Gastroesophageal sphincter (tissue), 4 donors: ENCODE data around the gene ISG20L2. TPM values are rescaled to one million over a fixed set of nuclear protein-coding genes. Genes with fewer than 3 reads are reported as not detected.

ENCODE experiments used
- ATAC-seq: fragments of 150-250 bp; one replicate; pipeline ENCODE4 v1.9.1; 2016; ENCODE audit warnings: mild to moderate bottlenecking, moderate library complexity
- H3K27ac ChIP-seq, 4 donors: fragments of 200-600 bp; sonication (generic) in 3 of 4; 1 replicate in 3 of 4; 2 replicates in 1 of 4; pipeline ENCODE4 v1.5.1; 2016 to 2019
- H3K27me3 ChIP-seq: fragments of 200-600 bp; sonication (generic); one replicate; pipeline ENCODE4 v1.5.1; 2019
- H3K36me3 ChIP-seq, 2 donors: fragments of 200-600 bp; sonication (generic); one replicate each; pipeline ENCODE4 v1.5.1; 2019; ENCODE audit warnings: control low read depth in 1 of 2
- H3K4me1 ChIP-seq, 3 donors: fragments of 200-600 bp; sonication (generic); 1 replicate in 2 of 3; 2 replicates in 1 of 3; pipeline ENCODE4 v1.5.1; 2016 to 2019; ENCODE audit warnings: control low read depth in 2 of 3
- H3K4me3 ChIP-seq, 2 donors: fragments of 200-600 bp; sonication (generic); one replicate each; pipeline ENCODE4 v1.5.1; 2019; ENCODE audit warnings: mild to moderate bottlenecking in 1 of 2, moderate library complexity in 1 of 2
- H3K9me3 ChIP-seq, 3 donors: fragments of 200-600 bp; sonication (generic); one replicate each; pipeline ENCODE4 v1.5.1; 2017 to 2019; ENCODE audit warnings: control low read depth in 2 of 3
- EP300 ChIP-seq: sonication (generic); formaldehyde crosslinking; IDR thresholded peaks from one replicate; pipeline ENCODE4 v1.6.1; 2017; ENCODE audit warnings: antibody characterized with exemption, mild to moderate bottlenecking
- POLR2A ChIP-seq, 2 donors: fragments of 450-650 bp; IDR thresholded peaks; one replicate each; pipeline ENCODE4 v1.6.1; 2017; ENCODE audit warnings: antibody characterized with exemption in 2 of 2, mild to moderate bottlenecking in 2 of 2, moderate library complexity in 1 of 2
- POLR2AphosphoS5 ChIP-seq: sonication (generic); formaldehyde crosslinking; IDR thresholded peaks from one replicate; pipeline ENCODE4 v1.6.1; 2017; ENCODE audit warnings: antibody characterized with exemption
- WGBS, 2 donors: methylation state at CpG; one replicate each; pipeline ENCODE4 v1.1.5; 2018; ENCODE audit warnings: low coverage in 1 of 2; 5-methylcytosine and 5-hydroxymethylcytosine counted together
- total RNA-seq, 4 donors: library from RNA; depleted of rRNA; stranded (reverse); fragments of >200 nt; gene quantifications; one replicate each; pipeline ENCODE4 v1.1.0, GENCODE V29; 2016
- TF ChIP-seq, protein P1 (sequence below), 4 experiments: fragments of 200-600 bp in 2 of 4; fragments of 450-650 bp in 2 of 4; sonication (generic) in 1 of 4; IDR thresholded peaks; one replicate each; pipeline ENCODE4 v1.5.1; 2017 to 2019; ENCODE audit warnings: antibody characterized with exemption in 4 of 4, mild to moderate bottlenecking in 2 of 4, moderate library complexity in 2 of 4

The ISG20L2 gene
- total RNA-seq, 4 donors from 2014 or later: 14.5 to 18.4 (median 17.0) TPM

DNA sequence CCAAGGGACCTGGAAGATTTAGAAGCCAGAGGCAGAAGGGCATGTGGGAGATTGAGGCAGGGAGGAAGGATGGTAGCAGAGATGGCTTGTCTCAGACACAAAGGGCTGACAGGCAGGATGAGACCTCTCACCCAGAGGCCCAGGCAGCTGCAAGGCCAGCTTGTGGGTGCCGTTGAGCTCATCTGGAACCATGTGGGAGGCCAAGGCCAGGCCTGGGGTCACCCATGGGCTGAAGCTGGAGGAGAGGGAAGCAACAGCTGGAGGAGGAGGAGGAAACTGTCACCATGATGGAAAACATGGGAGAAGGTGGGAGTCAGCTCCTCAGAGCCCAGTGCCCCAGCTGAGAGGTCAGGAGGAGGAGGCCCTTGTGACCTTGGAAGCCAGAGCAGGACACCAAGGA is 29.6 kb downstream of the ISG20L2 start:
- 56% methylated on average over 1 of the region's 1 CpG; no CpG with 5 or more reads in 1 of the 2 donors for WGBS, 2 donors
- H3K27ac ChIP-seq: no peak overlapping the region
- ATAC-seq: no peak
- H3K27me3 ChIP-seq: peaks cover 51% of the 10 kb centered on the region
- no peak overlapping the region for H3K4me3 ChIP-seq
- H3K36me3 ChIP-seq: peaks cover 0 to 17% of the 10 kb centered on the region in 2 donors
- peaks cover 0 to 8% (median 0%) of the 10 kb centered on the region in 3 donors for H3K4me1 ChIP-seq
- H3K9me3 ChIP-seq: no peaks in the 10 kb centered on the region
- TF ChIP-seq, protein P1, sequence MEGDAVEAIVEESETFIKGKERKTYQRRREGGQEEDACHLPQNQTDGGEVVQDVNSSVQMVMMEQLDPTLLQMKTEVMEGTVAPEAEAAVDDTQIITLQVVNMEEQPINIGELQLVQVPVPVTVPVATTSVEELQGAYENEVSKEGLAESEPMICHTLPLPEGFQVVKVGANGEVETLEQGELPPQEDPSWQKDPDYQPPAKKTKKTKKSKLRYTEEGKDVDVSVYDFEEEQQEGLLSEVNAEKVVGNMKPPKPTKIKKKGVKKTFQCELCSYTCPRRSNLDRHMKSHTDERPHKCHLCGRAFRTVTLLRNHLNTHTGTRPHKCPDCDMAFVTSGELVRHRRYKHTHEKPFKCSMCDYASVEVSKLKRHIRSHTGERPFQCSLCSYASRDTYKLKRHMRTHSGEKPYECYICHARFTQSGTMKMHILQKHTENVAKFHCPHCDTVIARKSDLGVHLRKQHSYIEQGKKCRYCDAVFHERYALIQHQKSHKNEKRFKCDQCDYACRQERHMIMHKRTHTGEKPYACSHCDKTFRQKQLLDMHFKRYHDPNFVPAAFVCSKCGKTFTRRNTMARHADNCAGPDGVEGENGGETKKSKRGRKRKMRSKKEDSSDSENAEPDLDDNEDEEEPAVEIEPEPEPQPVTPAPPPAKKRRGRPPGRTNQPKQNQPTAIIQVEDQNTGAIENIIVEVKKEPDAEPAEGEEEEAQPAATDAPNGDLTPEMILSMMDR (IDR thresholded peaks at IDR 0.05): no peak
- TF ChIP-seq POLR2AphosphoS5: no peak
- TF ChIP-seq POLR2A (IDR thresholded peaks at IDR 0.05): no peak
- no peak for TF ChIP-seq EP300

DNA sequence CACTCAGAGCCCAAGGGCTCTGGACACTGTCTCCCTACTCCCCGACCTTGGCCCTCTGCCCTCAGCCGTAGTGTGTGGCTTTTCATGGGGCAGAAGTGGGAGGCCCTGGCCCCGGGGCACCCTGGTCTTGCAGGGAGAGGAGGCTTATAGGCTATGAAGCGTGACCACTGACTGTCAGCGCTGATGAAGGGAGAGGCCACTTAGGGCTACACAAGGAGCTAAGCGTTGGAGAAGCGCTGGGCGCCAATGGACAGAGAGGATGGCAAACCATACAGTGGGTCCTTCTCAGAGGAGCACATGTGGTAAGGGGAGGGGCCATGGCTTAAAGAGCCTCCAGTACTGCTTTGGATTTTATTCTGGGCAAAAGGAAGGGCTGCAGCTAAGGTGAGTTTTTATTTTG is 31.1 kb downstream of the ISG20L2 start:
- Histone ChIP-seq H3K27ac (no peak overlapping the region), H3K4me1 (peaks cover 0 to 6% (median 0%) of the 10 kb centered on the region in 3 donors), H3K27me3 (peaks cover 57% of the 10 kb centered on the region), H3K9me3 (no peaks in the 10 kb centered on the region), H3K36me3 (peaks cover 0 to 17% of the 10 kb centered on the region in 2 donors), H3K4me3 (no peak overlapping the region)
- WGBS, 2 donors: 100% methylated on average over 1 of the region's 8 CpGs; no CpG with 5 or more reads in 1 of the 2 donors
- TF ChIP-seq, protein P1 (IDR thresholded peaks at IDR 0.05): no peak
- no peak for TF ChIP-seq POLR2AphosphoS5
- TF ChIP-seq EP300: no peak
- no peak for TF ChIP-seq POLR2A (IDR thresholded peaks at IDR 0.05)
- ATAC-seq: no peak

DNA sequence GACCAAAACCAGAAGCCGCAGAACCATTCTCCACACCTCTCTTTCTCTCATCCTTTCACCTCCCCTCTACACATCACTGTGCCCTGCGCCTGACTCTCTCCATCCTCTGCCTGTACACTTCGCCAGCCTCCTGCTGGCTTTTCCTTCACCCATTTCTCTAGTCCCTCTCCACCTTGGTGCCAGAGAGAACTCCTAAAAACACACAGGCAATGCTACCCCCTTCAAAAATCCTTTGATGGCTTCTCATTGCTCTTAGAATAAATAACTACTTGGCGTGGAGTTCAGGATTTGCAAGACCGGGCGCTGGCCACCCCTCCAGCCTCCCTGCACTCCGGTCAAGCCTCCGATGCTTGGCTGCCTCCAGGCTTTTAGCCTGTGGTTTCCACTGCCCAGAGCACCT is 31.8 kb downstream of the ISG20L2 start:
- Histone ChIP-seq H3K36me3 (peaks cover 0 to 17% of the 10 kb centered on the region in 2 donors), H3K4me3 (no peak overlapping the region), H3K9me3 (no peaks in the 10 kb centered on the region), H3K4me1 (peaks cover 0 to 9% (median 0%) of the 10 kb centered on the region in 3 donors), H3K27ac (no peak overlapping the region), H3K27me3 (peaks cover 63% of the 10 kb centered on the region)
- TF ChIP-seq EP300 (no peak), POLR2A (IDR thresholded peaks at IDR 0.05) (no peak), POLR2AphosphoS5 (no peak)
- TF ChIP-seq, protein P1 (IDR thresholded peaks at IDR 0.05): no peak
- no peak for ATAC-seq
- 83 to 96% methylated on average over 8 of the region's 8 CpGs for WGBS, 2 donors

DNA sequence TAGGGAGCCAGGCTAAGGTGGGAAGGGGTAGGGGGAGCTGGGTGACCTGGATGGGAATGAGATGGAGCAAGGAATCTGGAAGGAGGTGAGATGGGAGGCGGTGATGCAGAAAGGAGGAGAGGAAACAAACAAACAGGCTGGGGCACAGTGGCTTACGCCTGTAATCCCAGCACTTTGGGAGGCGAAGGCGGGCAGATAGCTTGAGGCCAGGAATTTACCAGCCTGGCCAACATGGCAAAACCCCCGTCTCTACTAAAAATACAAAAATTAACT is 33.9 kb downstream of the ISG20L2 start:
- Histone ChIP-seq H3K36me3 (peaks cover 0 to 5% of the 10 kb centered on the region in 2 donors), H3K9me3 (no peaks in the 10 kb centered on the region), H3K27ac (no peak overlapping the region), H3K4me1 (peaks cover 0 to 16% (median 3%) of the 10 kb centered on the region in 3 donors), H3K4me3 (no peak overlapping the region), H3K27me3 (peaks cover 63% of the 10 kb centered on the region)
- TF ChIP-seq POLR2A (IDR thresholded peaks at IDR 0.05): no peak
- no peak for TF ChIP-seq EP300
- TF ChIP-seq, protein P1 (IDR thresholded peaks at IDR 0.05): no peak
- TF ChIP-seq POLR2AphosphoS5: no peak
- ATAC-seq: no peak
- WGBS, 2 donors: 83 to 100% methylated on average over 1 of the region's 5 CpGs

DNA sequence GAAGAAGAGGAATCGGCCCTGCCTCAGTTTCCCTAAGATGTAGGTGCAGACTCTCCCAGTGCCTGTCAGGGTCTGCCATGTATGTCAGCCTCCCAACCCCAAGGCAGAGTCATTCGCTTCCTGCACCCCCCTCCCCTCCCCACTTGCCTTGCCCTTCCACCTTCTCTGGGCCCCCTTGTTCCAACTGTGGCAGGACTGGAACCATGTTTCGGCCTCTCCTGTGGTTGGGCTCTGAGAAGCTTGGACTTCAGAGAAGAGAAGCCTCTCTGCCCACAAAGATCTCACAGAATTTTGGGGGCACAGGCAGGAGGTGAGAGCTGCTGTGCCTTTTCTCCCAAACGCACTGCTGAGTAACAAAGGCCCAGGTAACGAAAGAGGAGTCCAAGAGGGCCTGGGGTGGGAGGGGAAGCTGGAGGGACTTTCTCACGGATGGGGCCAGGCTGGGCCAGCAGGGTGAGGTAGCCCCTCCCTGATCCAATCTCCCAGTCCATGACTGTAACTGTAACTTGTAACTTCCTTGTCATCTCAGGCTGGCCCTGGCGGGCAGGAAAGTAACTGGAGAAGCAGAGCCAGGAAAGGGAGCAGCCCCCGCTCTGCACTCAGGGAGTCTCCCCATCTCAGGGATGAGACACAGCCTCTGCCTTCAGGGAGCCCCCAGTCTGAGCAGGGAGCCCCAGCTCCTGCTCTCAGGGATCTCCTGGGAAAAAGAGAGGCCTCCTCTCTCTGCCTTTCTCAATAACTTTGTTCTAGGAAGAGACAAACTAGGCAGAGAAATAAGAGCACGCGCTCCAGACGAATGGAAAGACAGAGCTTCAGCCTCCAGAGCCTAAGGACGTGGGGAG is 34.5 kb downstream of the ISG20L2 start:
- TF ChIP-seq, protein P1 (IDR thresholded peaks at IDR 0.05): no peak
- no peak for TF ChIP-seq POLR2AphosphoS5
- no peak for TF ChIP-seq POLR2A (IDR thresholded peaks at IDR 0.05)
- TF ChIP-seq EP300: no peak
- Histone ChIP-seq H3K9me3 (no peaks in the 10 kb centered on the region), H3K27ac (no peak overlapping the region), H3K4me1 (peaks cover 0 to 21% (median 9%) of the 10 kb centered on the region in 3 donors), H3K36me3 (no peaks in the 10 kb centered on the region), H3K4me3 (no peak overlapping the region), H3K27me3 (peaks cover 64% of the 10 kb centered on the region)
- 69 to 87% methylated on average over 2 to 3 of the region's 12 CpGs for WGBS, 2 donors
- ATAC-seq: no peak
